MCF 10A (cell line): ENCODE results near the gene ADARB2. TPM values are rescaled to one million over a fixed set of nuclear protein-coding genes. Genes with fewer than 3 reads are reported as not detected.

Experiments used
- BruUV-seq: library from RNA; stranded (reverse); fragments of 400-500 nt; replicated peaks from 2 replicates; lab custom pipeline; 2021; lab: Mats Ljungman, UMichigan
- CTCF ChIA-PET: fragments of 300-600 bp; sonication (Branson Sonifier 250); formaldehyde crosslinking; extraction: SDS; loops from one replicate; lab custom pipeline; 2021; ENCODE audit warnings: antibody characterized with exemption, inconsistent platforms; lab: Yijun Ruan, JAX
- POLR2A ChIA-PET: fragments of 300-600, 350-650 bp; sonication (Branson Sonifier 250); formaldehyde crosslinking; extraction: SDS; loops from one replicate; lab custom pipeline; 2020; ENCODE audit warnings: antibody characterized with exemption, inconsistent platforms; lab: Yijun Ruan, JAX
- DNase-seq: peaks from one replicate; pipeline ENCODE4 v3.0.0-alpha.2; 2018; ENCODE audit not compliant: unreplicated experiment
- H3K27ac Mint-ChIP-seq: one replicate; pipeline ENCODE4 v1.8.0; 2022; ENCODE audit warnings: mild to moderate bottlenecking, low read depth, mixed read lengths; ENCODE audit not compliant: unreplicated experiment
- H3K27me3 Mint-ChIP-seq: one replicate; pipeline ENCODE4 v1.8.0; 2022; ENCODE audit warnings: mixed read lengths; ENCODE audit not compliant: insufficient read depth, unreplicated experiment
- H3K36me3 Mint-ChIP-seq: one replicate; pipeline ENCODE4 v1.8.0; 2022; ENCODE audit warnings: mild to moderate bottlenecking, moderate library complexity, mixed read lengths; ENCODE audit not compliant: insufficient read depth, unreplicated experiment
- H3K4me1 Mint-ChIP-seq: one replicate; pipeline ENCODE4 v1.8.0; 2022; ENCODE audit warnings: mixed read lengths; ENCODE audit not compliant: insufficient read depth, unreplicated experiment
- H3K4me3 Mint-ChIP-seq: one replicate; pipeline ENCODE4 v1.8.0; 2022; ENCODE audit warnings: mild to moderate bottlenecking, moderate library complexity, mixed read lengths; ENCODE audit not compliant: unreplicated experiment
- H3K9me3 Mint-ChIP-seq: one replicate; pipeline ENCODE4 v1.8.0; 2022; ENCODE audit warnings: mixed read lengths; ENCODE audit not compliant: unreplicated experiment
- CTCF ChIP-seq: fragments of 200-600 bp; IDR thresholded peaks from one replicate; pipeline ENCODE4 v1.8.0; 2022; ENCODE audit warnings: antibody characterized with exemption, mild to moderate bottlenecking; ENCODE audit not compliant: unreplicated experiment
- intact Hi-C: fragments of 100-400 bp; cut with micrococcal nuclease; formaldehyde crosslinking; loops from 2 replicates; pipeline ENCODE4 v1.14.1; 2022
- total RNA-seq: library from RNA; stranded (reverse); gene quantifications from 2 replicates; pipeline ENCODE4 v1.2.3, GENCODE V29; 2022

Gene ADARB2
- total RNA-seq, 1 experiment from 2014 or later = 0.96 TPM

GRCh38 chr10:1638889-1639419, 98.4 kb downstream of the ADARB2 start:
- POLR2A ChIA-PET = interaction anchor here (0.9 kb wide), 1 partner anchor 17 kb away, joined by 3 read pairs; no protein-coding TSS in a partner anchor
- Mint-ChIP-seq H3K27ac (no peak overlapping the region), H3K9me3 (no peaks in the 10 kb centered on the region), H3K4me3 (no peak overlapping the region), H3K4me1 (no peaks in the 10 kb centered on the region), H3K36me3 (peaks cover 10% of the 10 kb centered on the region), H3K27me3 (peaks cover 12% of the 10 kb centered on the region)
- intact Hi-C loops = no loop called here
- no TSS peak for BruUV-seq
- TF ChIP-seq CTCF = no peak
- peak; percentile 53 for DNase-seq
- CTCF ChIA-PET = interaction anchor here (1.2 kb wide), 1 partner anchor 10 kb away, joined by 3 read pairs; no protein-coding TSS in a partner anchor

- intact Hi-C loops = no loop called here
- DNase-seq = no peak
- H3K27me3 Mint-ChIP-seq = peaks cover 12% of the 10 kb centered on the region
- CTCF ChIA-PET = interaction anchor here (0.8 kb wide), 1 partner anchor 13 kb away, joined by 4 read pairs; no protein-coding TSS in a partner anchor
- no peak for TF ChIP-seq CTCF
- no peak overlapping the region for H3K4me3 Mint-ChIP-seq
- POLR2A ChIA-PET = interaction anchor here (1.0 to 1.1 kb wide), 2 partner anchors 9 to 10 kb away, joined by 3 read pairs; no protein-coding TSS in a partner anchor
- no peaks in the 10 kb centered on the region for H3K4me1 Mint-ChIP-seq
- H3K36me3 Mint-ChIP-seq = peaks cover 17% of the 10 kb centered on the region
- no peak overlapping the region for H3K27ac Mint-ChIP-seq
- H3K9me3 Mint-ChIP-seq = no peaks in the 10 kb centered on the region
- no TSS peak for BruUV-seq
These were observed 102.0 kb downstream of the ADARB2 start for GRCh38 chr10:1635340-1635739.

GRCh38 chr10:1634239-1634638, 103.1 kb downstream of the ADARB2 start:
- CTCF ChIA-PET = interaction anchor here (0.8 kb wide), 1 partner anchor 11 kb away, joined by 4 read pairs; no protein-coding TSS in a partner anchor
- intact Hi-C loops = no loop called here
- no peaks in the 10 kb centered on the region for H3K4me1 Mint-ChIP-seq
- H3K4me3 Mint-ChIP-seq = no peak overlapping the region
- DNase-seq = no peak
- POLR2A ChIA-PET = interaction anchor here (1.0 kb wide), 1 partner anchor 9 kb away, joined by 3 read pairs; no protein-coding TSS in a partner anchor
- no peak overlapping the region for H3K27ac Mint-ChIP-seq
- H3K9me3 Mint-ChIP-seq = no peaks in the 10 kb centered on the region
- BruUV-seq = no TSS peak
- H3K36me3 Mint-ChIP-seq = peaks cover 24% of the 10 kb centered on the region
- no peak for TF ChIP-seq CTCF
- peaks cover 12% of the 10 kb centered on the region for H3K27me3 Mint-ChIP-seq

GRCh38 chr10:1633783-1634182, 103.5 kb downstream of the ADARB2 start:
- ChIA-PET CTCF (no interaction called here), POLR2A (no interaction called here)
- Mint-ChIP-seq H3K4me1 (no peaks in the 10 kb centered on the region), H3K27ac (no peak overlapping the region), H3K27me3 (peaks cover 12% of the 10 kb centered on the region), H3K9me3 (no peaks in the 10 kb centered on the region), H3K4me3 (no peak overlapping the region), H3K36me3 (peaks cover 24% of the 10 kb centered on the region)
- no peak for TF ChIP-seq CTCF
- DNase-seq = no peak
- BruUV-seq = no TSS peak
- intact Hi-C loops = no loop called here
